Prostate gland (tissue), 2 donors: Measurements from ENCODE around the gene LRRC55.
"Not testable (repeated sequence)": the region's sequence is repeated elsewhere in the genome, so short reads cannot be mapped to it uniquely, and the experiment has no call there.

Source experiments
- POLR2A ChIP-seq: fragments of 450-650 bp; IDR thresholded peaks from one replicate; pipeline ENCODE4 v1.6.1; 2016; ENCODE audit warnings: antibody characterized with exemption, mild to moderate bottlenecking
- POLR2AphosphoS5 ChIP-seq: sonication (generic); formaldehyde crosslinking; IDR thresholded peaks from one replicate; pipeline ENCODE4 v1.6.1; 2017; ENCODE audit warnings: antibody characterized with exemption
- TF ChIP-seq, protein P1 (sequence below), 4 experiments: fragments of 200-600 bp in 2 of 4; fragments of 450-650 bp in 2 of 4; sonication (generic) in 2 of 4; IDR thresholded peaks; 1 replicate in 3 of 4; 2 replicates in 1 of 4; pipeline ENCODE4 v1.5.1; 2016 to 2019; ENCODE audit warnings: antibody characterized with exemption in 4 of 4, mild to moderate bottlenecking in 2 of 4, moderate library complexity in 2 of 4

DNA sequence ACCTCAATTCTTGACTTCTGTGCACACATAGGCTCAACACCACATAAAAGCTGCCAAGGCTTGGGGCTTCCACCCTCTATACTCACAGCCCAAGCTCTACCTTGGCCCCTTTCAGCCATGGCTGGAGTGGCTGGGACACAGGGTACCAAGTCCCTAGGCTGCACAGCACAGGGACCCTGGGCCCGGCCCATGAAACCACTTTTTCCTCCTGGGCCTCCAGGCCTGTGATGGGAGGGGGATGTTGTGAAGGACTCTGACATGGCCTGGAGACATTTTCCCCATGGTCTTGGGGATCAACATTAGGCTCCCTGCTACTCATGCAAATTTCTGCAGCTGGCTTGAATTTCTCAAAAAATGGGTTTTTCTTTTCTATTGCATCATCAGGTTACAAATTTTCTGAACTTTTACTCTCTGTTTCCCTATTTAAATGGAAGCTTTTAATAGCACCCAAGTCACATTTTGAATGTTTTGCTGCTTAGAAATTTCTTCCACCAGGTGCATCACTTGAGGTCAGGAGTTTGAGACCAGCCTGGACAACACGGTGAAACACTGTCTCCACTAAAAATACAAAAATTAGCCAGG lies 11.9 kb upstream of the LRRC55 start:
- TF ChIP-seq POLR2A, POLR2AphosphoS5: not testable (repeated sequence)
- TF ChIP-seq, protein P1, sequence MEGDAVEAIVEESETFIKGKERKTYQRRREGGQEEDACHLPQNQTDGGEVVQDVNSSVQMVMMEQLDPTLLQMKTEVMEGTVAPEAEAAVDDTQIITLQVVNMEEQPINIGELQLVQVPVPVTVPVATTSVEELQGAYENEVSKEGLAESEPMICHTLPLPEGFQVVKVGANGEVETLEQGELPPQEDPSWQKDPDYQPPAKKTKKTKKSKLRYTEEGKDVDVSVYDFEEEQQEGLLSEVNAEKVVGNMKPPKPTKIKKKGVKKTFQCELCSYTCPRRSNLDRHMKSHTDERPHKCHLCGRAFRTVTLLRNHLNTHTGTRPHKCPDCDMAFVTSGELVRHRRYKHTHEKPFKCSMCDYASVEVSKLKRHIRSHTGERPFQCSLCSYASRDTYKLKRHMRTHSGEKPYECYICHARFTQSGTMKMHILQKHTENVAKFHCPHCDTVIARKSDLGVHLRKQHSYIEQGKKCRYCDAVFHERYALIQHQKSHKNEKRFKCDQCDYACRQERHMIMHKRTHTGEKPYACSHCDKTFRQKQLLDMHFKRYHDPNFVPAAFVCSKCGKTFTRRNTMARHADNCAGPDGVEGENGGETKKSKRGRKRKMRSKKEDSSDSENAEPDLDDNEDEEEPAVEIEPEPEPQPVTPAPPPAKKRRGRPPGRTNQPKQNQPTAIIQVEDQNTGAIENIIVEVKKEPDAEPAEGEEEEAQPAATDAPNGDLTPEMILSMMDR (IDR thresholded peaks at IDR 0.05): not testable (repeated sequence)
